Amniotic epithelial cell (primary cell): ENCODE data around the gene HLA-DRB1.
"Not testable (repeated sequence)": the region's sequence is repeated elsewhere in the genome, so short reads cannot be mapped to it uniquely, and the experiment has no call there.

Source experiments
- DNase-seq: peaks from one replicate; pipeline ENCODE4 v3.0.0-alpha.2; 2010; ENCODE audit warnings: low read depth

HLA-DRB1 gene

GRCh38 chr6:32558426-32559057, 31.1 kb downstream of the HLA-DRB1 start:
- no peak for DNase-seq

GRCh38 chr6:32554116-32554965, 35.3 kb downstream of the HLA-DRB1 start:
- no peak for DNase-seq

- DNase-seq = no peak
These were observed 36.5 kb downstream of the HLA-DRB1 start for GRCh38 chr6:32553037-32553742.

GRCh38 chr6:32551410-32551809, 38.2 kb downstream of the HLA-DRB1 start:
- DNase-seq = peak; percentile 58

GRCh38 chr6:32539839-32540238, 49.8 kb downstream of the HLA-DRB1 start:
- no peak for DNase-seq

- not testable (repeated sequence) for DNase-seq
These were observed 59.2 kb downstream of the HLA-DRB1 start for GRCh38 chr6:32530431-32530793.

- no peak for DNase-seq
These were observed 59.8 kb downstream of the HLA-DRB1 start, which contains the start of gene HLA-DRB5 for GRCh38 chr6:32529697-32530430. Gene HLA-DRB5, minus strand, starts transcription at chr6:32530287. Its CDS starts 63 bp downstream, at chr6:32530224.
